HEK293 (cell line): Measurements from ENCODE around the gene MBOAT2.

ENCODE experiments used
- CTCF ChIA-PET: fragments of 350-600 bp; formaldehyde crosslinking; extraction: SDS; loops from one replicate; lab custom pipeline; 2021; ENCODE audit warnings: antibody characterized with exemption; lab: Yijun Ruan, JAX
- POLR2A ChIA-PET: fragments of 300-600 bp; formaldehyde crosslinking; extraction: SDS; loops from one replicate; lab custom pipeline; 2020; ENCODE audit warnings: antibody characterized with exemption, inconsistent platforms; lab: Yijun Ruan, JAX
- H3K27ac ChIP-seq: fragments of 200-500 bp; sonication (Bioruptor generic); 2 replicates; pipeline ENCODE4 v1.5.1; 2014; ENCODE audit warnings: low read depth, low read length, control low read depth, inconsistent platforms; ENCODE audit errors: extremely low read depth
- H3K36me3 ChIP-seq, 2 experiments: fragments of 200-500 bp in 1 of 2; sonication (Bioruptor generic) in 1 of 2; 1 replicate in 1 of 2; 2 replicates in 1 of 2; pipeline ENCODE4 v1.5.1; 2014 to 2017; ENCODE audit warnings: inconsistent platforms in 2 of 2, low read length in 2 of 2; ENCODE audit not compliant: control insufficient read depth in 2 of 2, insufficient read depth in 1 of 2
- H3K4me1 ChIP-seq: fragments of 200-500 bp; sonication (Bioruptor generic); 2 replicates; pipeline ENCODE4 v1.5.1; 2014; ENCODE audit warnings: mild to moderate bottlenecking, low read length, inconsistent platforms; ENCODE audit not compliant: control insufficient read depth, insufficient read depth
- H3K4me3 ChIP-seq: 2 replicates; pipeline ENCODE4 v1.5.1; 2011; ENCODE audit warnings: low read depth, mild to moderate bottlenecking, control low read depth, low read length, moderate library complexity
- H3K9me3 ChIP-seq: fragments of 200-500 bp; sonication (Bioruptor generic); 2 replicates; pipeline ENCODE4 v1.5.1; 2014; ENCODE audit warnings: low read depth, low read length, inconsistent platforms; ENCODE audit not compliant: control insufficient read depth, insufficient read depth
- BCL6B ChIP-seq: fragments of 450-650 bp; formaldehyde crosslinking; IDR thresholded peaks from 2 replicates; pipeline ENCODE4 v1.5.1; 2017; ENCODE audit warnings: missing biosample characterization, missing genetic modification characterization
- REST ChIP-seq: fragments of 450-650 bp; formaldehyde crosslinking; IDR thresholded peaks from 2 replicates; pipeline ENCODE4 v1.5.1; 2016; ENCODE audit warnings: missing biosample characterization, missing genetic modification characterization
- SCRT2 ChIP-seq: fragments of 450-650 bp; formaldehyde crosslinking; IDR thresholded peaks from 2 replicates; pipeline ENCODE4 v1.5.1; 2016; ENCODE audit warnings: missing biosample characterization, missing genetic modification characterization
- TSHZ1 ChIP-seq: fragments of 450-650 bp; formaldehyde crosslinking; IDR thresholded peaks from 2 replicates; pipeline ENCODE4 v1.5.1; 2016; ENCODE audit warnings: missing biosample characterization, missing genetic modification characterization, borderline replicate concordance
- ZNF174 ChIP-seq: fragments of 450-650 bp; formaldehyde crosslinking; IDR thresholded peaks from 2 replicates; pipeline ENCODE4 v1.5.0; 2017; ENCODE audit warnings: missing biosample characterization, mild to moderate bottlenecking, missing genetic modification characterization
- ZNF366 ChIP-seq: fragments of 450-650 bp; formaldehyde crosslinking; conservative IDR thresholded peaks from 2 replicates; pipeline ENCODE4 v1.5.1; 2016; ENCODE audit warnings: missing biosample characterization, missing genetic modification characterization
- ZNF558 ChIP-seq: fragments of 450-650 bp; formaldehyde crosslinking; IDR thresholded peaks from 2 replicates; pipeline ENCODE4 v1.5.1; 2016; ENCODE audit warnings: missing biosample characterization, missing genetic modification characterization
- ZNF785 ChIP-seq: fragments of 450-650 bp; formaldehyde crosslinking; IDR thresholded peaks from 2 replicates; pipeline ENCODE4 v1.5.1; 2016; ENCODE audit warnings: missing biosample characterization, missing genetic modification characterization

Gene MBOAT2

GRCh38 chr2:8923183-8923582, 80.3 kb downstream of the MBOAT2 start (continued):
- TF ChIP-seq ZNF785 (tag by site-specific recombination) = no peak

GRCh38 chr2:8922431-8922830, 81.1 kb downstream of the MBOAT2 start:
- Histone ChIP-seq H3K27ac (no peak overlapping the region), H3K36me3 (no peaks in the 10 kb centered on the region), H3K4me1 (no peaks in the 10 kb centered on the region), H3K4me3 (no peak overlapping the region), H3K9me3 (no peaks in the 10 kb centered on the region)
- POLR2A ChIA-PET = no interaction called here
- CTCF ChIA-PET = no interaction called here
- TF ChIP-seq BCL6B (tag by site-specific recombination) (no peak), TSHZ1 (tag by site-specific recombination) (no peak)

GRCh38 chr2:8918412-8918811, 85.1 kb downstream of the MBOAT2 start:
- ChIA-PET CTCF (interaction anchor here (0.6 kb wide), 1 partner anchor 1154 kb away, joined by 3 read pairs; no protein-coding TSS in a partner anchor), POLR2A (no interaction called here)
- Histone ChIP-seq H3K9me3 (no peaks in the 10 kb centered on the region), H3K27ac (no peak overlapping the region), H3K4me3 (no peak overlapping the region), H3K4me1 (no peaks in the 10 kb centered on the region), H3K36me3 (no peaks in the 10 kb centered on the region)
- TF ChIP-seq SCRT2 (tag by site-specific recombination) (no peak), ZNF174 (tag by site-specific recombination) (no peak)

- ChIA-PET CTCF (interaction anchor here (1.0 to 1.4 kb wide), 2 partner anchors 11 to 42 kb away, joined by 3 to 4 read pairs; no protein-coding TSS in a partner anchor), POLR2A (no interaction called here)
- Histone ChIP-seq H3K27ac (no peak overlapping the region), H3K36me3 (no peaks in the 10 kb centered on the region), H3K4me3 (no peak overlapping the region), H3K9me3 (no peaks in the 10 kb centered on the region), H3K4me1 (no peaks in the 10 kb centered on the region)
- TF ChIP-seq ZNF558 (tag by site-specific recombination) (no peak), ZNF366 (tag by site-specific recombination) (no peak), REST (no peak), SCRT2 (tag by site-specific recombination) (no peak)
These were observed 87.5 kb downstream of the MBOAT2 start for GRCh38 chr2:8915941-8916340.
